GM21723 (cell line): ENCODE measurements around the gene ASB6.

Experiments
- ATAC-seq: cut with Tn5 transposase; IDR thresholded peaks from one replicate; pipeline ENCODE4 v1.9.1; 2021; ENCODE audit warnings: mild to moderate bottlenecking, moderate library complexity; ENCODE audit not compliant: unreplicated experiment

Gene ASB6, protein sequence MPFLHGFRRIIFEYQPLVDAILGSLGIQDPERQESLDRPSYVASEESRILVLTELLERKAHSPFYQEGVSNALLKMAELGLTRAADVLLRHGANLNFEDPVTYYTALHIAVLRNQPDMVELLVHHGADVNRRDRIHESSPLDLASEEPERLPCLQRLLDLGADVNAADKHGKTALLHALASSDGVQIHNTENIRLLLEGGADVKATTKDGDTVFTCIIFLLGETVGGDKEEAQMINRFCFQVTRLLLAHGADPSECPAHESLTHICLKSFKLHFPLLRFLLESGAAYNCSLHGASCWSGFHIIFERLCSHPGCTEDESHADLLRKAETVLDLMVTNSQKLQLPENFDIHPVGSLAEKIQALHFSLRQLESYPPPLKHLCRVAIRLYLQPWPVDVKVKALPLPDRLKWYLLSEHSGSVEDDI

DNA sequence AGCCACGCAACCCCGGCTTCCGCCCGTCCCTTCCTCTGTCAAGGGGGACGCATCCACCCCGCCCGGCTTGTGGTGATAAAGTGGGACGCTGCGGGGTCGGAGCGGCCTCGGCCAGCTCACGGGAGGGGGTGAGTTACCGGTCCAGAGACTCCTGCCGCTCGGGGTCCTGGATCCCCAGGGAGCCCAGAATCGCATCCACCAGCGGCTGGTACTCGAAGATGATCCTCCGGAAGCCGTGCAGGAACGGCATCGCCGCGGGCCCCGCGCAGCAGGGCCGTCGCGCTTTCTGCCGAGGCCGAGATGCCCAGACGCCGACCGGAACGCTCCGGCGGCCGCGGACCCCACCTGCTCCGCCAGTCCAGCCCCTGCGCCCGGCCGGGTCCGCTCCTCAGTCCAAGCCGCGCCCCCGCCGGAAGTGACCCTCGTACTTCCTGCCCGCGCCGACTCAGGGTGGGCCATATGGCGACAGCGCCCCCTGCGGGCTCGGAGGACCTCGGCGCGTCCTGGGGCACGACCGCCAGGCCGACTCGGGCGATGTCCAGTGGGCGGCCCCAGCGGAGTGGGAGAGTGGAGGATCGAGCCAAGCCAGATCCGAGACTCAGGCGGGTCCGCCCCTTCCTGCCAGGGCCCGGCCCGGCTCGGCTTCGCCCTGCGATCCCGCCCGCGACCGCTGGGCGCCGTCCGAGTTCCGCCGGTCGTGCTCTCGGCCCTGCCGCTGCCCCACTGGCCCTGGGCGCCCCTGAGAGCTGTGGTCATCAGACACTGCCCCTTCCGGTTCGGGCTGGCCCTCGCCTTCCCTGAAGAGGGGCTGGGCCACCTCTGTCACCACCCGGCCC lies at the start of gene ASB6:
Gene ASB6 (minus strand): TSS at position 402 of the 836 bp plus-strand sequence. CDS start 152 bp downstream, at position 250.
- peak; percentile 83 for ATAC-seq

DNA sequence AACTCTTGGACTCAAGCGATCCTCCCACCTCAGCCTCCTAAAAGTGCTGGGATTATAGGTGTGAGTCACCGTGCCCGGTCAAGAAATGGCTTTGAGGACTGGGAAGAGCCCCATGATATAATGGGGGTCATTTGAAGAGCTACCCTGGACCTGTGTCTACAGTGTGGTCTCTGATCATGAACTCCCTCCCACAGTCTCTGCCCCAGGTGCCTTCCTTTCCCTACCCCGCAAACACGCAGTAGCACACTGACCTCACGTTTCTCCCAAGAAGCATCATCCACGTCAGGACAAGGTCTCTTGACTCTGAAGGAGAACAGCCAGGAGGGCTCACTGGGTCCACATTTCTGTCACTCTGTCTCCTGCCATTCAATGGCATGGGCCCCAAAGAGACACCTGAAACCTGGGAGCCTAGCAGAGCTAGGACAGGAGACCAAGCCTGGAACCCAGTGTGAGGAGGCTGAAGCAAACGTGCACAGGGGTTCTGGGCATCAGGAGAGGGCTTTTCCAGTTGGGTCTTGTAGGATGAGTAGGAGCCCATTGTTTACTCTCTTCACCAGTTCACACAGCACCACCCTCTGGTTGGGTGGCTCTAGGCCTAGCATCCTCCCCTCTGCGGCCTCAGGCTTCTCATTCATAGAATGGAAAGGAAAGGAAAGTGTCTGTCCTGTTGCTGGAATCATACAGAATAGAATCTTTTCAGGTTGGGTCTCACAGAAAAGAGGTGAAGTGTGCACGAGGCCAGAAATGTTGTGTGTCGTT lies 46.5 kb upstream of the ASB6 start:
- no peak for ATAC-seq

DNA sequence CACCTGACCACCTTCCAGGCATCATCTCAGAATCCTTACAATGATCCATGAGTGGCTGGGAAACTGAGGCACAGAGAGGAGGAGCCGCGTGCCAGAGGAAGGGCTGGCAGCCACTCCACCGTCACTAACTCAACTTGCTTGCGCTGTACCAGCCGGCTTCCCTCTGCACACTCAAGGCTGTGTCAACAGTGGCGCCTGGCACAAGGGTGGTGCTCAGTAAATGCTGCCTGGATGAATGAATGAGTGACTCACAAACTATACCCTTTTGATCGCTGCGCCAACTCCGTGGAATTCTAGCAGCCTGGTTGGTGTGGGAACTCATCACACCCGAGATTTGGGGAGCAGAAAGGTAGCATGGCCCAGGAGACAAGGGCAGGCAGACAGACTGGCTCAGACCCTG lies 45.4 kb upstream of the ASB6 start:
- no peak for ATAC-seq

DNA sequence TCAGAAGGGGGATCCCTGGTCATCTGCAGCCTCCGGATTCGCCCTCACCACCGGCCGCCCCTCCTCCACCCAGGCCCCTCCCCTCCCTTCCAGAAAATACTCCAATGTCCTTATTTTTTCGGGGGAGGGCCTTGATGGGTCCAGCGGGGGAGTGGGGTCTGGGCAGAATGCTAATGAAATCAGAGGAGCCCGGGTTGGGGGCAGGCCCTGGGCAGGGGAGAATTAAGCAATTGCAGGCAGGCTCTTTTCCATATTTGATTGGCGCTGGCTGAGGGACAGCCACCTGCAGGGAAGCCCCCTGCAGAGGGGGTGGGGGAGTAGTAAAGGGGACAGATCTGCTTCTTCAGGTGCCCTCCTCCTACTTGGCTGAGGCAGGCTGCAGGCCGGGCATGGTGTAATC lies 44.8 kb upstream of the ASB6 start:
- ATAC-seq, result no peak

DNA sequence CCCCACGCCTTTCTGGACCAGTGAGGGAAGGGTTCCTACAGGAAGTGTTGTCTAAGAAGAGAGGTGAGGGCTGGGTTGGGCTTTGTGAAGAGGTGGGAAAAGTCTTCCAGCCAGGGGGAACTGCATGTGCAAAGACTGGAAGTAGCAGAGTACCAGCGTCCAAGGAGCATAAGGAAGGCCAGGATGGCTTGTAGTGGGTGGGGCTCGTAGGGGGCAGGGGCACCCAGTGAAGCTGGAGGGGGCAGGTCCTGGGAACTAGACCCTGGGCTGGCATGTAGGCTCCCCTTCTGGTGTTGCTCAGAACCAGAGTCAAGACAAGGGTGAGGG lies 43.9 kb upstream of the ASB6 start:
- ATAC-seq, result no peak

DNA sequence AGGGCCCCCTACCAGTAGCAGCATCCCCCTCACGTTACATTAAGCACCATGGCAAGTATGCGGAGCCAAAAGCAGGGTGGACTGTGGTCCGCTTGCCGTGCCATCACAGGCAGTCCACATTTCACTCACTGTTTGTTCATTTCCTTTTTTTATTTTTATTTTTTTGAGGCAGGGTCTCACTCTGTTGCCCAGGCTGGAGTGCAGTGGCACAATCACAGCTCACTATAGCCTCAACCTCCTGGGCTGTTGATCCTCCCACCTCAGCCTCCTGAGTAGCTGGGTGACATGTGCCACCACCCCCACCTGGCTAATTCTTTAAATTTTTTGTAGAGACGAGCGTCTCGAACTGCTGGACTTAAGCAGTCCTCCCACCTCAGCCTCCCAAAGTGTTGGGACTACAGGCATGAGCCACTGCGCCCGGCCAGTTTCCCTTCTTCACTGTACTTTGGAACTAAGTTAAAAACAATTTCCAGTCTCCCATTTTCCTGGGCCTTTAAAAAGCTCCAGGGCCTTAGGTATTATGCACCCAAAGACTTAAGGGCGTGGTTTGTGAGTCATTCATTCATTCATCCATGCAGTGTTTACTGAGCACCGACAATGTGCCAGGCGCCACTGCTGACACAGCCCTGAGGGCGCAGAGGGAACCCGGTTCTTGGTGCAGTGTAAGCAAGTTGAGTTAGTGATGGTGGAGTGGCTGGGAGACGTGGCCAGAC lies 43.4 kb upstream of the ASB6 start:
- no peak for ATAC-seq

DNA sequence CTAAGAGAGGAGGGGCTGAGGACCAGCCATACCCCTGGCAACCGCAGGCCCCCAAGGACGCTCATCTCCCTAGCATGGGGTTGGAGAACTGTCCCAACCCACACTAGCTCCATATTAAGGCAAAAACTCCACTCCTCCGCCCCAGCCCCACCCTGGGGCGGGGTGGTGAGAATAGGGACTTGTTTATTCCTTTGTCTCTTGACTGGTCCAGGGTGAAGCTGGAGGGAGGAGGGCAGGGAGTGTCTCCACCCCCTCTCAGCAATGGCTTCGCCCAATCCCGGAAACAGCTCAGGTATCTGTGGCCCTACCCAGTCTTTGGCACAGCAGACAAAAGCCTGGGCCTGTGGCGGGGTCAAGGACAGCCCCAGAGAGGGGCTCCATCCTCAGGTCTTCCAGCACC lies 40.4 kb upstream of the ASB6 start:
- no peak for ATAC-seq

DNA sequence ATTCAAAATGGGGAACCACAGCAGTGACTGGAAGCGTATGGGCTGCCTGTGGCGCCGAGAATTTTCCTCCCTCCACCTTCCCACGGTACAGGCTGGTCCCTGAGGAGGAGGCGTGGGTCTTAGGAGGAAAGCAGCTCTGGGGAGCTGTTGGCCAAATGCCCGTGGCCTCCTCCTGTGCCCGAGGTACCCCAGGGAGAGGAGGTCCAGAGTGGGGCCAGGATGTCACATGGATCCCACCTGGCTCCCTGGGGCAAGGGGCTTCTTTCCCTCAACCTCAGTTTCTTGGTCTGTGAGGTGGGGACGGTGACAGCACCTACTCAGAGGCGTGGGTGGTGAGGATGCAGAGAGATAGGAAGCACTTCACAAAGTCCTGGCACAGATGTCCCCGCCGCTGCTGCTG lies 40.0 kb upstream of the ASB6 start:
- ATAC-seq, result no peak

DNA sequence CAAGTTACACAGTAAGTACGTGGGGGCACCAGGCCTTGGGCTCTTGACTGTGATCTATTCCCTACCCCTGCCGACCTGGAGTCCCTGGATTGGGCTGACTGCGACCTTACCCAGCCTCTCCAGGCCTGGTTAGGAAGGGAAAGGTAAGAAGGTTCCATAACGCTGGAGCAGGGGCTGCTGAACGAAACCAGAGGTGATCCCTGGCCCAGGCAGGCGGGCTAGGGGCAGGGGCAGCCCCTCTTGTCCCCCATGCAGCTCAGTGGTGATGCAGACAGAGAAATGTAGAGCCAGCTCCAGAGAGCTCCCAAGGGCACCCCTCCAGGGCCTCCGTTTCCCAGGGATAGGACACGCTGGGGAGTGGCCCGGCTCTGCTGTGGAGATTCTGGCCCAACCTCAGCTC lies 37.6 kb upstream of the ASB6 start:
- no peak for ATAC-seq

DNA sequence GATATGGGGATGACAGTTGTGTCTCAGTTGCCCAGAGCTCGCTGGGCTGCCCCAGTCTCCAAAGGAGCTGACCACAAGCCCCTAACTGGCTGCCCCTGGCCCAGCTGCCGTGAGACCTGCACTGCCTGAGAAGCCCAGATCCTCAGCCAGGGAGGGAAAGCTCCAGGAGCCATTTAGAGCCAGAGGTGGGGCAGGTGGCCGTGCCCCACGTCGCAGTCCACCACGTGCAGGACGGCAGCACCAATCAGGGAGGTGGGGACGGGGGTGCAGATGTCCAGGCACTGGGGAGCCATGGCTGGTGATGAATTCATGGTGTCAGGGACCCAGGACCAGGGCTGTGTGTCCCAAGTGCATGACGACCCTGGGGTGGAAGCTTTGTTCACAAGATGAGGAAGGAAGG lies 36.9 kb upstream of the ASB6 start:
- no peak for ATAC-seq

DNA sequence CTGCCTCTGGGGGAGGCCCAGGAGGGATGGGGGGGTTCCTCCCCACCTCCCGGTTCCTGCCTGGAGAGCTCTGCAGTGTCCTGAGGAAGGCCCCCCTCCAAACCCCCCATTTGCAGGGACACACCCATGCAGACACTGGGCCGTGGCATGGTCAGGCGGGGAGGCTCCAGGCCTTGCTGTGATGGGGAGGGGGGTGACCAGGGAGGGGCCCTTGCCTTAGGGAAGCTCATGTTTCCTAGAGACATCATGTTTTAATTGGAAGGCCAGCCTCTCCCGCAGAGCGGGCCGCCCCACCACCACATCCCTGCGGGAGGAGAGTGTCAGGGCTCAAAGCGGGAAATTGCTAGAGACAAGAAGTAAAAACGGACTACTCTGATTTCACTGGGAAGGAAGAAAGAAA lies 35.5 kb upstream of the ASB6 start:
- no peak for ATAC-seq

DNA sequence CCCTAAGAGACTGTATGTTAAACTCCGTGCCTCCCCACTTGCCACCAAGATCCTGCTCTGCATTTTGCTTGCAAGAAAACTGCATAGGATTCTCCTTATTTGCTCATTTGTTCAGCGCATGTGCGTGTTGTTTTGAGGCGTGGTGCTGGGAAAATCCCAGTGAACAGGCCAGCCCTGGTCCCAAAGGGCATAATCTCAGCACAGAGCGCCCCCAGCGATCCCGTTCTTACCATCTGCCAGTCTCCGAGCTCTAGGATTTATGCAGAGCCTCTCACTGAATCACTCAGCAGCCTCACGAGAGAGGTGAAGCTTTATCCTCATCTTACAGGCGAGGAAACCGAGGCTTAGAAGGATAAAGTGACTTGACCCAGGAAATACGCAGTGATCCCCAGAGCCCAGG lies 35.0 kb upstream of the ASB6 start:
- no peak for ATAC-seq

DNA sequence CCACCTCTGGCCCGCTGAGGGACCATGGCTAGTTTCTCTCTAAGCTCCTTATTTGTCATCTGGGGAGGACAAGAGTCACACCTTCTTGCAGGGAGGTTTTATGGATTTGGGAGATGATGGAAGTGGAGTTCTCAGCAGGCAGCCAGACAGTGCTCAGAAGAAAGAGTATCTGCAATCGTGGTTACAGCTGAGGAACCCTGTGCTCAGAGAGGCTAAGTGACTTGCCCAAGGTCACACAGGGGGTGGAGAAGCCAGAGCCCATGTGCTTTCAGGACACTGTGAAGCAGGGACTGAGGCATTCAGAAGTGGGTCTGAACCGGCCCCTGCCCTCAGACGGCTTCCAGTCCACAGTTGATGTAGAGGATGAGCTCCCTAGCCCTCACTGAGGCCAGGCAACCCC lies 34.3 kb upstream of the ASB6 start:
- no peak for ATAC-seq

DNA sequence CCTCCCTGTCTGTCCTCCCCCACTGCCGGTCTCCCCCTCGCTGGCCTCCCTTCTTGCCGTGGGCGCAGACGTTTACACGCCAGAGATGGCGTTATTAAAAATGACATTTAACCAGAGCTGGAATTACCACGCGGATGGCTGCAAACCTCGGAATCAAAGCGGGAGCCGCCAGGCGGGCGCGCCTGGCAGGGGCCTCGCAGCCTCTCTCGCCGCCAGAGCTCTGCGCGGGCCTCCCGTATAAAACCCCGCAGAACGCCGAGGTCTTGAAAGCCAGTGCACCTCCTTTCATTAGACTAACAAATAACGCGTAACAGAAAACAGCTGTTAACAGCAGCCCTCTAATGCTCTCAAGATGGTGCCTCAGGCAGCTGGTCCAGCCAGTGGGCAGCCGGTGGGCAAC lies 33.7 kb upstream of the ASB6 start:
- ATAC-seq, result no peak

DNA sequence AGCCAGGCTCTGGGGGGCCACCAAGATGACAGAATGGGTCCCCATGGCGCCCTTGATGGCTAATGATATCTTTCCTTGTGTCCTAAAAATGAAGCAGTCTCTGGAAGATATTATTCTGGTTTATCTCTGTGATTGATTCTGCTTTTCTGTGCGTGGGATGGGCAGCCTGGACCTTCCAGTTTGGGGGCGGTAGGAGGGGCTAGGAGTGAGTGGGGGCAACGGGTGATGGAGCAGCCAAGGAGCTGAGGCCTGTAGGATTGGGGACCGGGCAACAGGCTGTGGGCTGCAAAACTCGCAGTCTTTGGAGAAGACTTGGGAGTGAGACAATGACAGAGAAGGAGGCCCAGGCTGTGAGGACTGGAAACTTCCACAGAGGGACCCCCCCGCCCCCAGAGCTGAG lies 32.3 kb upstream of the ASB6 start:
- no peak for ATAC-seq

DNA sequence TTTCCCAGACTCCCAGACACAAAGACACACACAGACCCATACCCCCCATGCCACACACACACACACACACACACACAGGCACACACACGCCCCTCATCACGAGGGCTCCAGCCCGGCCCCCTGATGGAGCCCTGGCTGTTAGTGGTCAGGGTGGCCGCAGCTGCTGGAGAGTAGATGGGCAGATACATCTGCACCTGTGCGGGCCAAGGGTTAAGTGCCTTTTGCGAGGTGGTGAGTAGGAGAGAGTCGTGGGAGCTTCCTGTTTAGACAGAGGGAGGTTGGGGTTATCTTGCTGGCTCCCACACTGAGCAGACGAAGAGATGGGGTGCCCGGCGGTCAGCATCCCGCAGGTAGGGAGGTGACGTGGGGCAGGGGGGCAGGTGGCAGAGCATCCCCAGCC lies 31.7 kb upstream of the ASB6 start:
- no peak for ATAC-seq

DNA sequence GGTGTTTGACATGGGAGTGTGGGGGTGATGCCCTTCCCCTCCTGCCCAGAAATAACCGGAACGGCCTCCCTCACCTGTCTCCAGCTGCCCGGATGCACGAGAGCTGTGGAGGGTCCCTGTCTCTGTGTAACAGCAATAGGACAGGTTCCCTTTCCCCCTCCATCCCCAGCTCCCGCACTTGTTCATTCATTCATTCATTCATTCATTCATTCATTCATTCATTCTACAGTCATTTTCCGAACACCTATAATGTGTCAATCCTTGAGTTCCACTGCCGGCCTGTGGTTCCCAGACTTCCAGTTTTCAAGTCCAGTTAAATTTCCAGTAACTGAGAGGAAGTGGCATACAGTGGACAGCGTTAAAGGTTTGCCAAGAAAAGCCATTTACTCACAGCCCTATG lies 30.8 kb upstream of the ASB6 start:
- no peak for ATAC-seq

DNA sequence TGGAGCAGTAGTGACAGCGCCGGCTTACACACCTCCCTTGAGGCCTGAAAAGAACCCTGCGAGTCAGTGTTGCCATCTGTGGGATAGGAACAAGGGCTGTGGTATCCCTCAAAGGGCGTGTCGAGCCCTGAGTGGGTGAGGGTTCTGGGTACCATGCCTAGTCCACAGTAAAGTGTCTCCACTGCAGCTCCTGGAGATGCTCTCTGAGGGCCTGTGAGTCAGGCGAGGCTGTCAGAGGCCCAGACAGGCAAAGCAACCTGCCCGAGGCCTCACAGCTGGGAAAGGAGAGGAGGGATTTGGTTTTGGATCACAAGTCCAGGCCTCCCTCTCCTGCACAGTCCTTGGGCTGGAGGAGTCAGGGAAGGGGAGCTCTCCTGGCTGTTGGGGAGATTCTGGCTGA lies 29.6 kb upstream of the ASB6 start:
- ATAC-seq, result no peak

DNA sequence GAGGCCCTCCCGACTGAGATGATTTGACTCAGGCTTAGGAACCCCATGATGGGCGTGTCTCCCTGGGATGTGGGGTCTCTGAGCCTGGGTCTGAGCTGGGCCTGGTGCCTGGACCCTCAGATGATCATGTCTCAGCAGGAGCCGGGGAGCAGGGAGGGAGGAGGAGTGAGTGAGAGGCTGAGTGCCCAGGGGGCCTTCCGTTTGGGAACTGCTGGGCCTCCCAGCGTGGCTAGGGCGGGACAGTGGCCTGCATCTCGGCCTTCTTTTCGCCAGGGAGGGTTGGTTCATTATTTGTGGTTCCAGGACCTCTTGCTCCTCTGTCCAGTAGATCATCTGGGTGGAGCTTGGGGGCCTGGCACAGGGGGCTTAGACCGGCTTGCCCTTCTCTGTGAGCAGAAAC lies 29.1 kb upstream of the ASB6 start:
- no peak for ATAC-seq

DNA sequence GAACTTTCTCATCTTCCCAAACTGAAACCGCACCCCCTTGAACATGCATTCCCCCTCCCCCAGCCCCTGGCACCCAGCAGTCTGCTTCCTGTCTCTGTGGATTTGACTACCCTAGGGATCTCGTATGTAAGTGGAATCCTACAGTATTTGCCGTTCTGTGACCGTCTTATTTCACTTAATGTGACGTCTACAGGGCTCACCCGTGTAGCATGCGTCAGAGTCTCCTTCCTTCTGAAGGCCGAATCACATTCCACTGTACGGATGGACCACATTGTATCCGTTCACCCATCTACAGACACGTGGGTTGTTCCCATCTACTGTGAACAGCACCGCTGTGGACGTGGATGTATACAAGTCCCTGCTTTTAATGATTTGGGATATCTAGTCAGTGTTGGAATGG lies 28.0 kb upstream of the ASB6 start:
- ATAC-seq, result no peak

DNA sequence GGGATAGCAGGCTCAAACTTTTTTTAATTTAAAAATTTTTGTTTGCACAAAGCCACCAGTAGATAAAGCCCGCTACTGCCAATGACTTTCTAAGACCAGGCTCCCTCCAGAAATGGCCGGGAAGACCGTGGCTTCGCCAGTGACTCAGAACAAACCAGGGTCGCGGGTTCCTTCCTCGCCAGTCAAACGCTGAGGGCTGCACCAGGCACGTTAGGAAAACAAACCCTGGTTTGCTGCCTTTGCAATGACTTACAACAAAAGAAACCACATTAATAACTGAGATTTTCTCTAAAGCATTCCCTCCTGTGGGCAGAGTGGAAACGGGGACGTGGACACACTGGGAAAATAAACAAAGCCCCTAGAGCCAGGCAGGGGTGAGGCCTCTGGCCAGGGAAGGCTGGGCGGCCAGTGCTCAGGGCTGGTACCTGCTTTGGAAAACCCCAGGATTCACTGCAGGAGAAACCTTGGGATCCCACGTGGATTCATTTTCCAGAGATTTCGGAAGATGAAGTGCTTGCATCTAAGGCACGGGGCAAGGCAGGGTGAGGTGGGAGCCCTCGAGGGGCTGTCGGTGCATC lies 27.3 kb upstream of the ASB6 start:
- no peak for ATAC-seq
